Activated CD4-positive, alpha-beta T cell treated with anti-CD3 and anti-CD28 coated beads for 48 hours (primary cell): ENCODE measurements around the gene MLF1.
"Not testable (repeated sequence)": the region's sequence is repeated elsewhere in the genome, so short reads cannot be mapped to it uniquely, and the experiment has no call there.

ENCODE experiments used
- DNase-seq: peaks from one replicate; pipeline ENCODE4 v3.0.0-alpha.2; 2020

Gene MLF1, protein sequence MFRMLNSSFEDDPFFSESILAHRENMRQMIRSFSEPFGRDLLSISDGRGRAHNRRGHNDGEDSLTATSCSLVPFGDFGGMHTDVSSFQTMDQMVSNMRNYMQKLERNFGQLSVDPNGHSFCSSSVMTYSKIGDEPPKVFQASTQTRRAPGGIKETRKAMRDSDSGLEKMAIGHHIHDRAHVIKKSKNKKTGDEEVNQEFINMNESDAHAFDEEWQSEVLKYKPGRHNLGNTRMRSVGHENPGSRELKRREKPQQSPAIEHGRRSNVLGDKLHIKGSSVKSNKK

DNA sequence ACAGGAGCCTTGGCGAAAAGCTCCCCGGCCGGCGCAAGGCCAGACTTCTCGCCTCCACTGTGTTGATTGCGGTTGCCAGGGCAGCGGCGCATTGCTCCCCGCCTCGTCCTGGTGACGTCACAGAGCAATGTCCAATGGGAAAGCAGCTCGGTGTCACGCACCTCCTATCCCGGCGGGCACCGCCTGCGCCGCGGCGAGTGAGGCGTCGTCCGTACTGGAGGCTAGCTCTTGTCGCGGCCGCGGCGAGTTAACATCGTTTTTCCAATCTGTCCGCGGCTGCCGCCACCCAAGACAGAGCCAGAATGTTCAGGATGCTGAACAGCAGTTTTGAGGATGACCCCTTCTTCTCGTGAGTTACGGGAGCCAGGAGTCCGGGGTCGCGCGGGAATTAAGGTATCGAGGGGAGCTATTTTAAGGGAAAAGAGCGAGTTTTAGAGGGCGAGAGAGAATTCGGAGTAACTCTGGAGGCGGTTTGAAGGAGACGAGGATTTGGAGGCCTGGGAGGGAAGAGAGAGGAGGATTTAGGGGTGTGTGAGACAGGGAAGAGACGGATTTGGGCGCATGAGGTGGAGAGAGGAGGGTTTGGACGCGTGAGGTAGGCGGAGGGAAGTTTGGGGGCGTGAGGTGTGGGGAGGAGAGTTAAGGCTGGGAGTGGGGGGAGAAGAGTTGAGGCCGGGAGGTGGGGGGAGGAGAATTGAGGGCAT is at the start of gene MLF1:
MLF1 (plus strand) TSS at position 196 of the 704 bp plus-strand sequence; CDS start at position 303, 107 bp downstream.
- DNase-seq: peak; percentile 91

DNA sequence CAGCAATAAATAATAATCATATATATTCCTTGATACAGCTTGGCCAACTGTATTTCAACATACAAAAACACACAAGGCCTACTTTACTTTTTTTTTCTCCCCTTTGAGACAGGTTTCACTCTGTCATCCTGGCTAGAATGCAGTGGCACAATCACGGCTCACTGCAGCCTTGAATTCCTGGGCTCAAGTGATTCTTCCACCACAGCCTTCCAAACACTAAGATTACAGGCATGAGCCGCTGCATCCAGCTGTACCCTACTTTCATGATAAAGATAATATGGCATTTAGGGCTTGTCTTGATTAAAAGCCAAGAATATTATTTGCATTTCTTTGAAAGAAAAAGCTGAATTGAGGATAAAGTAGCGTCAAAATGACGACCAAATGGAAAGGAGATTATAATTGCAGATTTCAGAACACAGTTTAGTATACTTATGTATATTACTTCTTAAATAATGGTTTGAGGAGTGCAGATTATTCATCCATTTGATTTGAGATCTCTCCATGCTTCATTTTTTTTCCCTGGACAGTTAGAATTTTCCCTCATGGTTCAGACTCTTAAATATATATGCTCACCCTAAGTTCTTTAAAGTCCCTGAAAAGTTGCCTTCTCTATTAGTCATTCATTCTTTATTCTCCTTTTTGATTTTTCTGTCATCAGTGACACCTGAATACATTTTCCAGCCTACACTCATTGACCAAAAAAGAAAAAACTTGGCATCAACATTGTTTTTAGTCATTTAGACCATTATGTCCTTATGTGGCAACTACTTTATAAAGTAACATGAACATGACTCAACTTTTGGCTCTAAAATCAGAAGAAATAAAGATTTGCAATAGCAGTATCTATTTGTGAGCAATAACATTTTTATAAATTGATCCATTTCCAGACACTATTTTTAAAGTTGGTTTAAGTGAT is 48.5 kb upstream of the MLF1 start:
- no peak for DNase-seq

DNA sequence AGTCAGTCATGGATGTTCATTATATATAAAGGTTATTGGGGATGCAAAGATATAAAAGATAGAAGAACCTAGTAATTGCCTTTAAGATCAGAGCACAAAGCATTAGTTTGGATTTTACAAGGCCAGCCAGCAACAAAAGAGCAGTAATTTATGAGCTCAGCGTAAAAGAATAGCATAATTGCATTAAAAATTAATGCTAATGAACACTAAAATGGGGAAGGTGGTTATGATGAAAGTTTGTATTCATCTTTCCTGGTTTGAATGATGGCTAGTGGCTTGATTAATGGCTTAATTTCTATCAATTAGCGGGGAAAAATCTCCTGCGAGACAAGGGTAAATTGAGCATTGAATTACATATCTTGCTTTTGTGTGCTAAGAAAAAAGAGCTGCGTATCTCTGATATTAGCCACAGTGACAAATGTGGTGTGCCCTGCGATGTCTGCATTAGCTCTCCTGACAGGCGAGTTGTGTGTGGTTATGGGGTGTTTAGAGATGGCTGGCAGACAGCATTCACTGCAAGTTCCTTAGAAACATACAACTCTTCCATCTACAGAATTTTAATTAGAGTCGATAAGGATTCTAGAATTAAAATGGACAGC is 42.8 kb upstream of the MLF1 start:
- DNase-seq: no peak

DNA sequence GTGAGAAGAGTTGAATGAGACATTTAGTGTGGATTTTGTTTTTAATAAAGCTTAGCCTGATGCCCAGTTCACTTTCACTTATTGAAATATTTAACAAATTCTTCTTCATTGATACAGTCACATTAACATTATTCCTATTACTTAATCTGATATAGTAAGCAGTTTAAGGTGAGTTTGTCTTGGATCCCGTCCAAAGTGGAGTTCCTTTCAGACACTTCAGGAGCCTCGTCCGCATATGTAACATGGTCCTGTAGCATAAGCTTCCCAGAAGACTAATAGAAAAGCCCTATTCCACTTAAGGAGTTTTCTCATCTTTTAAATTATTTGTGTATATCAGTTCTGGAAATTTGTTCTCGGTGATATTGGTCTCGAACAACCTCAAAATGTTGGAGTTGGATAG is 39.7 kb upstream of the MLF1 start:
- no peak for DNase-seq

DNA sequence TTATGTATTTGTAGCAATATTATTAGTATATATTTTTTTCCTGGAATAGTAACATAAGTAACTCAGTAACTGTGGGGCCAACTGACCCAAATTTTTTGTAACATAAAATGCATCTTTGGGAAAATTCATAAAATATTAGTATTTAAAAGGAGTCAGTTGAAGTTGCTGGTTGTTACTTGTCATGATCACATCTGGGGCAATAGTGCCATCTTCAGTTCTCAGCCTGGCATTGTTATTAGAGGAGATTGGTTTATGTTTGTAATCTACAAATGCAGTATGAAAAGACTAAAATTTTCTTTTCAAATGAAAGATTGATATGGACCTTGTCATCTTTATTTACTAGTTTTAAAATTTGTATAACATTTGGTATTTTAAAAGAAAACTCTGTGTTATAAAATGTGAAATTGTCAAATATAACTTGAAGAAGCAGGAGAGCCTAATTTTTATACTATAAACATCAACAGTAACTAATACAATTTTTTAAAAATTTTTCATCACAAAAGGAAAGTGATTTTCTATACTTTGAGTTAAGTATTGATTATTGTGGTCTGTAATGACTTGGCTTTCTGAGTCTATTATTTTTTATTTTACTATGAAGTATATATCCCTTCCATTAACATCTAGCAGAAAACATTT is 38.8 kb upstream of the MLF1 start:
- DNase-seq: no peak

DNA sequence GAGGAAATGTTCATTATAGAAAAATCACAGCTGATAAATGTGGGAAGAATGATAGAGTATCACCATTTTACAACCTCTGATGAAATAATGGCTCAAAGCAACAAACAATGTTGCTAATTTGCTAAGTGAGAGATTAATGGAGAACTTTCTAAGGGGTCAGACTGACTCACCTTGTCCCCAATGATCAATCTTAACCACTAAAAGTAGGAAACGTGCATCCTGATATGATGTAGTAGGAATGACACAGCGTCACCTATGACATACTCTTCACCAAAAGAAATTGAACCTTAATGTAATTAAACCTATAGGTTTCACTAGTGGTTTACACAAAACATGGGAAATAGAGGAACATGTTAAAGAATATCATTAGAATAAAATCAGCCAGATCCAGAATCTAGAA is 35.1 kb upstream of the MLF1 start:
- DNase-seq: no peak

DNA sequence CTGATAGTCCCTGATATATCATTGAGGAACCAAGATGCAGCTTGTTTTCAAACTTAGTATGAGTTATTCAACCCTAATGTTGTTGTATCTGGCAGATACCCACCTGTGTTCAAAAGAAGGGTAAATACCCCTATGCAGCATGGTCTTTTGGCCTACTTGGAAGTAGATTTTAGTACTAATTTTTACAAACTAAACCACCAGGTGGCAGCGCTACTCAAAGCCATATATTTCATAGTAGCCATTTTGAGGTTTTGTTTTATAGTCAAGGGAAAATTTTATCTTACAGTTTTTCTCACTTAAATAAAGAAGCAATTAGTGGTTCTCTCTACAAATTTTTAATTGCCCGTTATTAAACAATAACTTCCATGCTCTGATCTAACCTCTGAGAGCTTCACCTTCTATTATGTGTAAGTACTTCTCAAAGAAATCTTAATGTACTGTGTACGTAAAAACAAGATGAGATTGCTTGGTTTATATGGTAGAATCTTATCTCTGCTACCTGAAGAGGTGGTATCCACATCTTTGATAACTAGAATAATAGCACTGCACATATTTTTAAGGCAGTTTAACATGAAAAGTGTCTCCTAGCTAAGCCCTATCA is 31.5 kb upstream of the MLF1 start:
- peak; percentile 57 for DNase-seq

DNA sequence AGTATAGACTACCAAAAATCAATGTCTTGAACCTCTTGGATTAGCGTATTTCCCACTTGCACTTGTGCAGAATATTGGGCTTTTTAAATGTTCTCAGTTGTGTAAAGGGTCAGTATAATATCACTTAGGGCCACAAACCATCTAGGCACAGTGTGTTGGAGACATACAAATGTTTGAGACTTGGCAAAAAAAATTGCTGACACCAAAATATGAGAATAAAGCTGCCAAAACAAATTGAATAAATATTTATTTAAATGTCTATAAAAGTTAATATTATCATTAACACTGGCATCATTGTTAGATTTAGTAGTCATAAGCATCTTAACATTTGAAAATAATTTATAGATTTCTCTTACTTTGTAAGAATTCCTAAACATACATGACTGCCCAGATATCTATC is 30.9 kb upstream of the MLF1 start:
- DNase-seq: no peak

DNA sequence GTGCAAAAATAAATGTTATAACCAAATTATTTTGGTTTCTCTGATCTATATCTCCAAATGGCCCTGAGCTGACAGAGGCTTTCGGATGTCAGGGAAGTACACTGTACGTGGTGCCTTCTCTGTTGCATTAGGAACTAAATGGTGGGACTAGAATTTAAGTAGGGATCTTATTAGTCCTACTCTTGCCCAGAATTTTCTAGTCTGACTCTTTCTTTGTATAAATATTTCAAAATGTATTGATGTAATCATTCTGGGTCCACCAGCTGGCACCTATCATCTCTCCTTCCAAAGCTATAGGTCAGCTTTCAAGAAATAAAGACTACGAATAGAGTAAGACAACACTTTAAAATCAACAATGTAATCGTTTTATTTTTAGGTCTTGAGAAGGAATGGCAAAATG is 22.3 kb upstream of the MLF1 start:
- DNase-seq: no peak

DNA sequence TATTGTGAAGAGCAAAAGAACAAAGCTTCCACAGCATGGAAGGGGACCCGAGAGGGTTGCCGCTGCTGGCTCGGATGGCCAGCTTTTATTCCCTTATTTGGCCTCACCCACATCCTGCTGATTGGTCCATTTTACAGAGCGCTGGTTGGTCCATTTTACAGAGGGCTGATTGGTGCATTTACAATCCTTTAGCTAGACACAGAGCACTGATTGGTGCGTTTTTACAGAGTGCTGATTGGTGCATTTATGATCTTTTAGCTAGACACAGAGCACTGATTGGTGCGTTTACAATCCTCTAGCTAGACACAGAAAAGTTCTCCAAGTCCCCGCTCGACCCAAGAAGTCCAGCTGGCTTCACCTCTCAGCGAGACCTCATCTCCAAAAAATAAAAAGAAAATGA is 21.1 kb upstream of the MLF1 start:
- not testable (repeated sequence) for DNase-seq

DNA sequence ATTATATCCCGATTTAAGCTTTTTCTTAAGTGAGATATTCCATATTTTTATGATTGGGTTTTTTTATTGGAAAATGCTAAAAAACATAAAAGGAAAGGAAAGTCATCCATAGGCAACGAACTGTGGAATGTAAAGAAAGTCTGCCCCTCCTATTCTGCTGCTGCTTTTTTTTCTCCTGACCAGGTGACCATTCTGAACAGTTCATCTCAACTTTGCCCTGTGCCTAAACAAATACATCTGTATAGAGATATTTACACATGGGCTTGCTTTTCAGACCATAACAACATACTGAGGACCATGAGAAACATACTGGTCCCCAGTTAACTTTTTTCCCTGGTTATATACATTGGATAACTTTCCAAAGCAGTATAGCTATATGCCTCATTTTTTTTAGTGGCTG is 18.9 kb upstream of the MLF1 start:
- no peak for DNase-seq

DNA sequence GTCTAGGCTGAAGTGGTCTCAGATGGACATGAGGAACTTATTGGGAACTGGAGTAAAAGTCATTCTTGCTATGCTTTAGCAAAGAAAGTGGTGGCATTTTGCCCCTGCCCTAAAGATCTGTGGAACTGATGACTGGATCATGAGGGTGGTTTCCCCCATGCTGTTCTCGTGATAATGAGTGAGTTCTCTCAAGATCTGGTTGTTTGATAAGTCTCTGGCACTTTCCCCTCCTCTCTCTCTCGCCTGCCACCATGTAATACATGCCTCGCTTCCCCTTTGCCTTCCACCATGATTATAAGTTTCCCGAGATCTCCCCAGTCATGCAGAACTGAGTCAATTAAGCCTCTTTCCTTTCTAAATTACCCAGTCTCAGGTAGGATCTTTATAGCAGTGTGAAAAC is 11.5 kb upstream of the MLF1 start:
- no peak for DNase-seq

DNA sequence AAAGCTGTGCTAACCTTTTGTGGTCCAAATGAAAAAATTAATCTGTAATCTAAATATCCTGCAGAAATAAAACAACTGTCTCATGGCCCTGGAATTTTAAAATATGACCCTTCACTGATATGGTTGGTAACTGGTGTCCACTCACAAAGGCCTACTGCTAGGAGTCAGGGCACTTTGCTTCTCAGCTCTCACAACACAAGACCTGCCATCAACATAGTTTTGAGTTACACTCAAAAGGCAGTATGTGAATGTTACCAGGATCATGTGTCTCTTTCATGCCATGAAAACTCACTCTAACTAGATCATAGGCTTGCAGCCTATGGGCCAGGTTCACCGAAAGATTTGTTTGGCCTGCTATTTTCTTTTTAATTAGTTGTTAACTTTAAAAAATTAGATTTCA is 10.0 kb upstream of the MLF1 start:
- no peak for DNase-seq

DNA sequence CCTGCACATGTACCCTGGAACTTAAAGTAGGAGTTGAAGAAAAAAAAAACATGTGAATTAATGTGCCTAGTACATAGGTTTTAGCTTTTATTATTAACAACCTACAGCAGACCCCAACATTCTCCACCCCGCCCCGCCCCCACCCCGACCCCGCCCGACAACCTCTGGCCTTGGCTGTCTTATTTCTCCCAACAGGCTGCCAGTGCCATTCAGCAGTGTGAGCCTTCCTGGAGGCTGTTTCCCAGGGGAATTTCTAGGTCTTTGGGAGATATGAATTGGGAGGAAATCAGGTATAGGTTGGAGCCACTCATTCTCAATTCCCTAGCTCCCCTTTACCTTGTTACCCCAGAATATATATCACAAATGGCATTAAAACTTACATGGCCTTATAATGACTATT is 8.3 kb upstream of the MLF1 start:
- no peak for DNase-seq

DNA sequence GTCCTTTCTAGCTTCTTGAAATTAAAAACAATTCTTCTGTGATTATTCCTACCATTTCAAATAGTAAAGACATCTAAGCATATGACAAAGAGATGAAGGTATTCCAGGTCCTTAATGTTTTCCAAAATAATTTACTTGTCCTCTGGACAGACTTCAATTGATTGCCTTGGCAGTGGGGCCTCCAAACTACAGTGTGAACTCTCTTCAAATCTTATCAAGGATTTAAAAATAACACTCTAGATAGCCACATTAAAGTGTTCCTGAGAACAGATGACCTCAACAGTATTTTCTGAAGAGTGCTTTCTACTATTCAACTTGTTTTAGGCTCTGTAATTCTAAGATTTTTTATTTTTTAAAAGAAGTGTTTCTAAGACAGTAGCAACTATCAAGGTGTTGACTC is 7.9 kb upstream of the MLF1 start:
- DNase-seq: no peak

DNA sequence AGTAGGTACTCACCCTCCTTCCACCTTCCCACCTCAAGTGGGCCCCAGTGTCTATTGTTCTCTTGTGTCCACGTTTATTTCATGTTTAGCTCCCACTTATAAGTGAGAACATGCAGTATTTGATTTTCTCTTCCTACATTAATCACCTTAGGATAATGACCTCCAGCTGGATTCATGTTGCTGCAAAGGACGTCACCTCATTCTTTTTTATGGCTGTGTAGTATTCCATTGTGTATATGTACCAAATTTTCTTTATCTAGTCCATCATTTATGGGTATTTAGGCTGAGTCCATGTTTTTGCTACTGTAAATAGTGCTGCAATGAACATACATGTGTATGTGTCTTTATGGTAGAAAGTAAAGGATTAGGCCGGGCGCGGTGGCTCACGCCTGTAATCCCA is 5.9 kb upstream of the MLF1 start:
- no peak for DNase-seq

DNA sequence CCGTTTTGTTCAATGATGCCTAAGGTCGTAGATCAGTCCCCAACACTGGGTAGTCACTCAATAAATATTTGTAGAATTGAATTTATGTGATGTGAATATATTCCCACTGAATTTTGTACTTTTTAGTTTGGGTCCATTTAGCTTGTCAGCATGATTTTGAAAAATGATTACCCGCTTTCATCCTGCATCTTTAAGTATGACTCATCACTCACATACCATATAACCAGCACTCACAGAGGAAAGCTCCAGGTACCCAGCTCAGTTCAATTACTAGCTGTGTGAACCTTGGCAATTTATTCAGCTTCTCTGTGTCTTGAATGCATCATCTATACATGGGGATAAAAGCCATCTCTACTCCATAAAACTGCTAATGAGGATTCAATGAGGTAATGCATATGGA is 2.2 kb upstream of the MLF1 start:
- DNase-seq: no peak

DNA sequence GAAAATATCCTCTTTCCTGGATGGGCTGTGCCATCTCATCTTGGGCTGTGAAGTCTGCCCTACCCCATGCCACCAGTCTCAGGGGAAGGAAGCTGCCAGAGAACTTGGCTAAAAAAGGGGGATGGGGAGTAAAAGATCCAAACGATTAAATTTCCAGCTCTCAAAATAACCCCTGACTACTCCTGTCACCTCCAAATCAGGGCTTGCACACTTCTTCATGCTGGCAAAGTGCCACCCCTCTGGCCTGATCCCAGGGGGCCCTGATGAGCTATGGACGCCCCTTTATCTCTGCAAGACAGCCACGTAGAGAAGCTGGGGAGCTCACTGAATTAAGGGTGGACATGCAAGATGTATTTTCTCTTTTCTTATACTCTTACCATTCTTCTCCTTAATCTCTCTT is 1.2 kb upstream of the MLF1 start:
- DNase-seq: no peak

DNA sequence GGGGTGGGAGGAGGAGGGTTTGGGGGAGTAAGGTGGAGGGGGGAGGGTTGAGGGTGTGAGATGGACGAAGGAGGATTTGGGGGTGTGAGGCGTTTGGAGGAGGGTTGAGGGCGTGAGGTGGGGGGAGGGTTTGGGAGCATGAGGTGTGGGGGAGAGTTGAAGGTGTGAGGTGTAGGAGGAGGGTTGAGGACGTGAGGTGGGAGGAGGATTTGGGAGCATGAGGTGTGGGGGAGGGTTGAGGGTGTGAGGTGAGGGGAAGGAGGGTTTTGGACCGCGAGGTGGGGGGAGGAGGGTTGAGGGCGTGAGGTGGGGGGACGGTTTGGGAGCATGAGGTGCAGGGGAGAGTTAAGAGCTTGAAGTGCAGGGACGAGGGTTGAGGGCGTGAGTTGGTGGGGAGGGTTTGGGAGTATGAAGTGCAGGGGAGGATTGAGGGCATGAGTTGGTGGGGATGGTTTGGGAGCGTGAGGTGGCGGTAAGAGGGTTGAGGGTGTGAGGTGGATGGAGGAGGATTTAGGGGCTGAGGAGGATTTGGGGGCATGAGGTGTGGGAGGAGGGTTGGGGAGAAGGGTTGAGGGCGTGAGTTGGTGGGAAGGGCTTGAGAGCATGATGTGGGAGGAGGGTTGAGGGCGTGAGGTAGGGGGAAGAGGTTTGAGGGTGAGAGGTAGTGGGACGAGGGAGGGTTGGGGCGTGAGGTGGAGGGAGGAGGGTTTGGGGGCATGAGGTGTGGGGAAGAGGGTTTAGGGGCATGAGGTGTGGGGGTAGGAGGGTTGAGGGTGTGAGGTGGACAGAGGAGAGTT is 1.2 kb downstream of the MLF1 start:
- no peak for DNase-seq

DNA sequence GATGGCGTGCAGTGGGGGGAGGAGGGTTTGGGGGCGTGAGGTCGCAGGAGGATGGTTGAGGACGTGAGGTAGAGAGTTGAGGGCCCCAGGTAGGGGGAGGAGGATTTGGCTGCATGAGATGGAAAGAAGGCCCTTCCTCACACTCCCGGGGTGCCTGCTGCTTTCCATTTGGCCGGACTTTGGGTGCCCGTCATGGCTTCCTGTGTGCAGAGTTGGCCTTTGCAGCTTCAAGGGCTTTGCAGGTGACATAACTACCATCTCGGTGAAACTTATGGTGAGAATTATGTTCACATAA is 1.7 kb downstream of the MLF1 start:
- no peak for DNase-seq

DNA sequence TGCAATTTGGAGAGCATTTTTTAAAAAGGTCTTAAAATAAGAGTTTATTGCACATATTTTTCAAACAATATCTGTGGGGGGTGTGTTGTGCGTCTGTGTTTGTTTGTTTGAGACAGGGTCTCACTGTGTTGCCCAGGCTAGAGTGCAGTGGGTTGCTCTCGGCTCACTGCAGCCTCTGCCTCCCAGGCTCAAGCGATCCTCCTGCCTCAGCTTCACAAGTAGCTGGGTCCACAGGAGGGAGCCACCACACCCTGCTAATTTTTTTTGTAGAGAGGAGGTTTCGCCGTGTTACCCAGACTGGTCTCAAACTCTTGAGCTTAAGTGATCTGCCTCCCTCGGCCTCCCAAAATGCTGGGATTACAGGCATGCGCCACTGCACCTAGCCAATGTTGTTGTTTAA is 2.7 kb downstream of the MLF1 start:
- DNase-seq: no peak

DNA sequence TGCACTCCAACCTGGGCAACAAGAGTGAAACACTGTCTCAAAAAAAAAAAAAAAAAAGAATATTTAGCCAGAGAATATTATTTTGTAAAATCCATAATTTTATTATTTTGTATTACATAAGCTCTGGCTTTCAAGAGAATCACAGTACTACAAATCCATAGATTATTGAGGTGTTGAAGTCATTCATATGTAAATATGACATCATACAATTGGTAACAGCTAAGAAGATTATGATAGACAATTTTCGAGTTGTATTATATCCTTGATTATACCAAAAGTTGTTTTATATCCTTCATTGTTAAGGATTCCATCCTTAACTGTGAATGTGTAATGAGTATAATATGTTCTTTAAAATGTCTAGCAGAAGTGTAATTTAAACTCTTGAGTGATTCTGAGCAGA is 3.7 kb downstream of the MLF1 start:
- DNase-seq: no peak
